Loucy (cell line): ENCODE data around the gene EDARADD.

Experiments
- H2AFZ ChIP-seq: fragments of 200-600 bp; sonication (generic); 2 replicates; pipeline ENCODE4 v1.6.0; 2016; ENCODE audit warnings: antibody characterized with exemption, mild to moderate bottlenecking, low read length, moderate library complexity
- H3F3A ChIP-seq: fragments of 200-600 bp; 2 replicates; pipeline ENCODE4 v1.6.0; 2016; ENCODE audit warnings: antibody characterized with exemption, low read depth, mild to moderate bottlenecking
- H3K27me3 ChIP-seq: fragments of 200-600 bp; sonication (generic); 2 replicates; pipeline ENCODE4 v1.6.1; 2014; ENCODE audit warnings: low read length, mild to moderate bottlenecking; ENCODE audit not compliant: insufficient read depth, poor library complexity, severe bottlenecking
- H3K36me3 ChIP-seq: fragments of 200-600 bp; sonication (generic); 2 replicates; pipeline ENCODE4 v1.6.1; 2016; ENCODE audit warnings: low read length; ENCODE audit not compliant: insufficient read depth
- H3K4me1 ChIP-seq: fragments of 200-600 bp; sonication (generic); 2 replicates; pipeline ENCODE4 v1.5.1; 2014; ENCODE audit warnings: low read length, mild to moderate bottlenecking; ENCODE audit not compliant: insufficient read depth, poor library complexity, severe bottlenecking
- H3K4me2 ChIP-seq: fragments of 200-600 bp; sonication (generic); 2 replicates; pipeline ENCODE4 v1.6.0; 2014; ENCODE audit warnings: antibody characterized with exemption, low read length, low read depth, mild to moderate bottlenecking; ENCODE audit not compliant: poor library complexity, severe bottlenecking
- H3K4me3 ChIP-seq: fragments of 200-600 bp; sonication (generic); 2 replicates; pipeline ENCODE4 v1.5.1; 2014; ENCODE audit warnings: low read length, mild to moderate bottlenecking, mixed read lengths; ENCODE audit not compliant: poor library complexity, severe bottlenecking
- H3K79me2 ChIP-seq: fragments of 200-600 bp; sonication (generic); 2 replicates; pipeline ENCODE4 v1.6.1; 2014; ENCODE audit warnings: low read length; ENCODE audit not compliant: insufficient read depth
- H3K9ac ChIP-seq: fragments of 200-600 bp; sonication (generic); 2 replicates; pipeline ENCODE4 v1.6.0; 2014; ENCODE audit warnings: mild to moderate bottlenecking, low read depth, low read length, moderate library complexity; ENCODE audit not compliant: poor library complexity, severe bottlenecking
- H3K9me2 ChIP-seq: fragments of 200-600 bp; sonication (generic); replicated peaks from 2 replicates; pipeline ENCODE4 v1.6.1; 2016; ENCODE audit warnings: low read depth, low read length, mixed read lengths
- H3K9me3 ChIP-seq: fragments of 200-600 bp; sonication (generic); 2 replicates; pipeline ENCODE4 v1.6.1; 2014; ENCODE audit warnings: mild to moderate bottlenecking, antibody characterized with exemption, low read length, low read depth; ENCODE audit not compliant: insufficient read depth
- H4K20me1 ChIP-seq: fragments of 200-600 bp; sonication (generic); 2 replicates; pipeline ENCODE4 v1.6.0; 2014; ENCODE audit warnings: antibody characterized with exemption, low read length, mild to moderate bottlenecking; ENCODE audit not compliant: insufficient read depth, poor library complexity, severe bottlenecking
- CTCF ChIP-seq: fragments of 200-600 bp; sonication (generic); conservative IDR thresholded peaks from 2 replicates; pipeline ENCODE4 v1.5.1; 2014; ENCODE audit warnings: mild to moderate bottlenecking, antibody characterized with exemption, low read length
- EZH2phosphoT487 ChIP-seq: fragments of 200-600 bp; IDR thresholded peaks from 2 replicates; pipeline ENCODE4 v1.6.1; 2018; ENCODE audit warnings: antibody characterized with exemption, mild to moderate bottlenecking, moderate library complexity, borderline replicate concordance

The EDARADD gene

GRCh38 chr1:236469466-236469865 lies 75.4 kb downstream of the EDARADD start:
- no peaks in the 10 kb centered on the region for H3K27me3 ChIP-seq
- no peak overlapping the region for H2AFZ ChIP-seq
- no peaks in the 10 kb centered on the region for H3K36me3 ChIP-seq
- H3K4me2 ChIP-seq, result no peak overlapping the region
- H3K4me3 ChIP-seq, result no peak overlapping the region
- H3K79me2 ChIP-seq, result no peaks in the 10 kb centered on the region
- H4K20me1 ChIP-seq, result no peaks in the 10 kb centered on the region
- no peaks in the 10 kb centered on the region for H3K9me3 ChIP-seq
- TF ChIP-seq EZH2phosphoT487, result no peak
- no peak for TF ChIP-seq CTCF
- H3K4me1 ChIP-seq, result no peaks in the 10 kb centered on the region
- H3K9ac ChIP-seq, result no peak overlapping the region
- no peaks in the 10 kb centered on the region for H3K9me2 ChIP-seq
- no peaks in the 10 kb centered on the region for H3F3A ChIP-seq

- no peak overlapping the region for H3K4me2 ChIP-seq
- no peaks in the 10 kb centered on the region for H3K27me3 ChIP-seq
- H3F3A ChIP-seq, result no peaks in the 10 kb centered on the region
- no peaks in the 10 kb centered on the region for H3K4me1 ChIP-seq
- no peaks in the 10 kb centered on the region for H4K20me1 ChIP-seq
- no peak overlapping the region for H3K4me3 ChIP-seq
- H2AFZ ChIP-seq, result no peak overlapping the region
- no peak overlapping the region for H3K9ac ChIP-seq
- no peaks in the 10 kb centered on the region for H3K9me3 ChIP-seq
- H3K9me2 ChIP-seq, result no peaks in the 10 kb centered on the region
- no peaks in the 10 kb centered on the region for H3K79me2 ChIP-seq
- TF ChIP-seq EZH2phosphoT487 (no peak), CTCF (no peak)
- H3K36me3 ChIP-seq, result no peaks in the 10 kb centered on the region
Observed at GRCh38 chr1:236471096-236471495, 77.0 kb downstream of the EDARADD start.

- Histone ChIP-seq H4K20me1 (no peaks in the 10 kb centered on the region), H3K27me3 (no peaks in the 10 kb centered on the region), H3K79me2 (no peaks in the 10 kb centered on the region), H3K36me3 (no peaks in the 10 kb centered on the region), H3K4me2 (no peak overlapping the region), H3K4me3 (no peak overlapping the region), H3K9ac (no peak overlapping the region), H3F3A (no peaks in the 10 kb centered on the region), H3K9me3 (no peaks in the 10 kb centered on the region), H3K4me1 (no peaks in the 10 kb centered on the region), H2AFZ (no peak overlapping the region), H3K9me2 (no peaks in the 10 kb centered on the region)
- TF ChIP-seq CTCF (no peak), EZH2phosphoT487 (no peak)
Observed at GRCh38 chr1:236471653-236472052, 77.6 kb downstream of the EDARADD start.
